ENCODE measurements around the gene NCOA3. TPM values are rescaled to one million over a fixed set of nuclear protein-coding genes. Genes with fewer than 3 reads are reported as not detected.

Gene NCOA3
- total RNA-seq, 1 experiment from 2014 or later: 60.3 TPM

DNA sequence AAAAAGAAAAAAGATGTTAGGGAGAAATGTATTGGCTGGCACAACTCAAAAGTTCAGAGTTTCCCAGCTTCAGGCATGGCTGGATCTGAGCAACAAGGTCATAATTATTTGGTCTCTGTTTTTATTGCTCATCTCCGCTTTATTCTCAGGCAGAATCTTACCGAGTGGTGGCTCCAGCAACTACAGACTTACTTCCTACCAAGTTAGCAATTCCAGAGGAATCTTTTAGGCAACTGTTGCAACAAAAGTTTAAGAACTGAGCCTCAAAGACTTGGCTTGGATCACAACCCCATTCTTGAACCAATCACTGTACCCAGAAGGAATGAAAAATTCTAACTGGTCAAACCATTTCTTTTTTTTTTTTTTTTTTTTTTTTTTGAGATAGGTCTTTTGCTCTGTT, 35.5 kb upstream of the NCOA3 start:
- peaks cover 14% of the 10 kb centered on the region for H3K4me1 Mint-ChIP-seq (ENCODE audit: low read depth, unreplicated experiment)
- H3K4me3 Mint-ChIP-seq (ENCODE audit: low read depth, unreplicated experiment): no peak overlapping the region
- H3K27ac Mint-ChIP-seq (ENCODE audit: unreplicated experiment): no peak overlapping the region
- H3K36me3 Mint-ChIP-seq (ENCODE audit: insufficient read depth, unreplicated experiment): no peaks in the 10 kb centered on the region
- intact Hi-C loops (cut with micrococcal nuclease; ENCODE audit: unreplicated experiment): no loop called here
- H3K9me3 Mint-ChIP-seq (ENCODE audit: low read depth, unreplicated experiment): no peaks in the 10 kb centered on the region
- no peak for TF ChIP-seq CTCF (IDR thresholded peaks at IDR 0.05; ENCODE audit: unreplicated experiment)
- CTCF ChIA-PET: no interaction called here
- no peaks in the 10 kb centered on the region for H3K27me3 Mint-ChIP-seq (ENCODE audit: unreplicated experiment)
- DNase-seq: no peak
- no TSS peak for BruUV-seq (replicated peaks)

DNA sequence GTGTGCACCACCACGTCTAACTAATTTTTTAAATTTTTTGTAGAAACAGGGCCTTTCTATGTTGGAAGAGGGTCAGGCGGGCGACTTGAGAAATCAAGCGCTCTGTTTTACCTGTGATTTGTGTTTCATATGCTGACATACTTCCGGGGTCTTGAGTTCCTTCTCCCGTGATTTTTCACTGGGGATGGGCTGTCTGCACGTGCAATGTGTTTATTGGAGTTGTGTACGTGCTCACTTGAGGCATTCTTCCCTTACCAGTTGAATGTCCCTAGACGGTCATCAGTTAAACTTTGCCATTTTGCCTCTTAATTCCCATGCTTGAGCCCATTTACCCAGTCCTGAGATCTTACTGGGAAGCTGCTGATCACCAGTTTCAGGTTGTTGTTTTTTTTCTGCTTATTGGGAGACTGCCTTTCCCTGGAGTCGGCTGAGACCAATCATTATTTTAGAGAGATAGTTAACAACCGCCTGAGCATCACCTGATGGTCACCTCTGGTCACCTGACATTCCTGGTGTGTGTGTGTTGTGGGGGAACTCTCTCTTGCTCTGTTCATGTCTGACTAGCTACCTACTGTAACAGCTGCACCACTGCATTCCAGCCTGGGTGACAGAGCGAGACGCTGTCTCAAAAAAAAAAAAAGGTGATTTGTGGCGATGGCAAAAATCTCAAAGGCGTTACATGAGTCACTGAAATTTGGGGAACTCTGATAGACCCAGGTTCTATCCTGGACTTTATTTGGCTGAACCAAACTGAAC, 34.8 kb upstream of the NCOA3 start:
- intact Hi-C loops (cut with micrococcal nuclease; ENCODE audit: unreplicated experiment): no loop called here
- no peak for DNase-seq
- Mint-ChIP-seq H3K9me3 (ENCODE audit: low read depth, unreplicated experiment) (no peaks in the 10 kb centered on the region), H3K4me3 (ENCODE audit: low read depth, unreplicated experiment) (no peak overlapping the region), H3K36me3 (ENCODE audit: insufficient read depth, unreplicated experiment) (no peaks in the 10 kb centered on the region), H3K27ac (ENCODE audit: unreplicated experiment) (no peak overlapping the region), H3K4me1 (ENCODE audit: low read depth, unreplicated experiment) (peaks cover 14% of the 10 kb centered on the region), H3K27me3 (ENCODE audit: unreplicated experiment) (no peaks in the 10 kb centered on the region)
- no TSS peak for BruUV-seq (replicated peaks)
- CTCF ChIA-PET: interaction anchor here (1.0 kb wide), 1 partner anchor 83 kb away, joined by 3 read pairs; no protein-coding TSS in a partner anchor
- no peak for TF ChIP-seq CTCF (IDR thresholded peaks at IDR 0.05; ENCODE audit: unreplicated experiment)

- no peak for TF ChIP-seq CTCF (IDR thresholded peaks at IDR 0.05; ENCODE audit: unreplicated experiment)
- no TSS peak for BruUV-seq (replicated peaks)
- H3K4me1 Mint-ChIP-seq (ENCODE audit: low read depth, unreplicated experiment): peaks cover 14% of the 10 kb centered on the region
- H3K9me3 Mint-ChIP-seq (ENCODE audit: low read depth, unreplicated experiment): no peaks in the 10 kb centered on the region
- H3K27ac Mint-ChIP-seq (ENCODE audit: unreplicated experiment): no peak overlapping the region
- no peak for DNase-seq
- intact Hi-C loops (cut with micrococcal nuclease; ENCODE audit: unreplicated experiment): no loop called here
- no peaks in the 10 kb centered on the region for H3K36me3 Mint-ChIP-seq (ENCODE audit: insufficient read depth, unreplicated experiment)
- no peaks in the 10 kb centered on the region for H3K27me3 Mint-ChIP-seq (ENCODE audit: unreplicated experiment)
- no peak overlapping the region for H3K4me3 Mint-ChIP-seq (ENCODE audit: low read depth, unreplicated experiment)
- CTCF ChIA-PET: interaction anchor here (0.7 to 1.0 kb wide), 2 partner anchors 77 to 84 kb away, joined by 3 read pairs; no protein-coding TSS in a partner anchor
These were observed 33.2 kb upstream of the NCOA3 start for GRCh38 chr20:47468290-47469050.

GRCh38 chr20:47475419-47476044, 26.2 kb upstream of the NCOA3 start:
- H3K36me3 Mint-ChIP-seq (ENCODE audit: insufficient read depth, unreplicated experiment): no peaks in the 10 kb centered on the region
- DNase-seq: no peak
- CTCF ChIA-PET: interaction anchor here (0.6 to 1.0 kb wide), 2 partner anchors 11 to 85 kb away, joined by 3 to 4 read pairs; no protein-coding TSS in a partner anchor
- H3K4me1 Mint-ChIP-seq (ENCODE audit: low read depth, unreplicated experiment): peaks cover 7% of the 10 kb centered on the region
- TF ChIP-seq CTCF (IDR thresholded peaks at IDR 0.05; ENCODE audit: unreplicated experiment): no peak
- no peaks in the 10 kb centered on the region for H3K27me3 Mint-ChIP-seq (ENCODE audit: unreplicated experiment)
- intact Hi-C loops (cut with micrococcal nuclease; ENCODE audit: unreplicated experiment): no loop called here
- BruUV-seq (replicated peaks): no TSS peak
- H3K27ac Mint-ChIP-seq (ENCODE audit: unreplicated experiment): peak overlapping the region; percentile 18
- H3K4me3 Mint-ChIP-seq (ENCODE audit: low read depth, unreplicated experiment): no peak overlapping the region
- H3K9me3 Mint-ChIP-seq (ENCODE audit: low read depth, unreplicated experiment): no peaks in the 10 kb centered on the region
